ENCODE data around the gene DYNC2I2. TPM values are rescaled to one million over a fixed set of nuclear protein-coding genes. Genes with fewer than 3 reads are reported as not detected.

DYNC2I2 gene
- total RNA-seq = 101 and 114 TPM in 2 replicates

DNA sequence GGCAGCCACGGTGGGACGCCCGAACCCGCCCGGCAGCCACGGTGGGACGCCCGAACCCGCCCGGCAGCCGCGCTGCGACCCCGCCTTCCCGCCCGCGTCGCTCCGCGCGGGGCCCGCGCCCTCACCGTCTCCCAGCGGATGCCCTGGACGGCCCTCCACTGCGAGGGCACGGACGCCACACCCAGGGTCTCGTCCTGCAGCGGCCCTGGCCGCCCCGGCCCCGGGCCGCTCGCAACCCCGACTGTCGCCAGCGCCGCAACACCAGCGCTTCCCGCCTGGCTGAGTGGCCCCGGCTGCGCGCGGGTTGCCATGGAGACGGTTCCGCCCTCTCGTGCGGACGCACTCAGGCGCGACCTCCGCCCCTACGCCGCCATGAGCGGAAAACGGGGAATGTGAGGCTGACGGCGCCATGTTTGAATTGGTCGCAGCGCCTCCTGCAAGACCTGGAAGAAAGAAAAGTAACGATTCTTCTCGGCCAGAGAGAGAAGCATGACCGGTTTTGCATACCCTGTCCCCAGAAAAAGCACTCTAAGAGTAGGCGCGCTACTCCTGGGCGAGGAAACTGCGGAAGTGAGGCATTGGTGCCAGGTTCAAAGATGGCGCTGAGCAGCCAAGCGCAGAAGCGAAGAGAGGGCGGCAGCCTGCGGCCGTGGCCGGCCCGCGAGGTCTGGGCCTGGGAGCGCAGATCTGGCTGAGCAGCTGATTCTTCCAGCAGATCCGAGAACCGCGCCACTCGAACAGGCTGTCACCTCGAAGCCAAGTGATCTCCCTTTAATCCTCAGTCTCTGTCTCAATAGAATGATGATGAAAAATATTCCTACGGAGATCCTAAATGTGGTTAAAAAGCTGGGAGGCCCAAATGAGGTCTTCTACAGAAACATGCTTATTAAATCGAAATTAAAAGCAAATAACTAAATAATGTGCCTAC, at the start of gene DYNC2I2:
Gene DYNC2I2 (minus strand): TSS at position 432 of the 928 bp plus-strand sequence. CDS start 121 bp downstream, at position 311.

DNA sequence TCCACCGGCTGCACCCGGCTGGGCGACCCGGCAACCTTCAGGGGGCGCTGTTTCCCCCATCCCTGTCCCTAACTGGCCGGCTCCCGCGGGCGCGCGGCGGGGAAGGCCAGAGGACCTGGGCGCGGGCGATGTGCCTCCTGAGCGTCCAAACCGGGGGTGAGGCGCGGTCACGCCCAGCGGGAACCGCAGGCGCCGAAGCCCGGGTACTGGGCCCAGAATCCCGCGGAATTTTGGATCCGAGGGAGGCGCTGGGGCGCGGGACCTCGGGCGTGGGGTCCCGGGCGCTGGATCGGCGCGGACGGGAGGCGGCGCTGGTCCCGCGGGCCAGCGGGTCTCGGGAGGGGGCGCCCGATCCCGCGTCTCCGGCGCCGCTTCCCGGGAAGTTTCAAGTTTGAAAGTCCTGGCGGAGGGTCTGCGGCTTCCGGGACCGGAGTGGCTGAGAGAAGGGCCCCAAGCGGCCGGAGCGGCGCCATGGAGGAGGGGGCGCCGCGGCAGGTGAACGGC, 45.9 kb upstream of the DYNC2I2 start, which contains the start of gene PKN3:
Gene PKN3 (plus strand): TSS at position 59 of the 504 bp plus-strand sequence. CDS start 413 bp downstream, at position 472.

DNA sequence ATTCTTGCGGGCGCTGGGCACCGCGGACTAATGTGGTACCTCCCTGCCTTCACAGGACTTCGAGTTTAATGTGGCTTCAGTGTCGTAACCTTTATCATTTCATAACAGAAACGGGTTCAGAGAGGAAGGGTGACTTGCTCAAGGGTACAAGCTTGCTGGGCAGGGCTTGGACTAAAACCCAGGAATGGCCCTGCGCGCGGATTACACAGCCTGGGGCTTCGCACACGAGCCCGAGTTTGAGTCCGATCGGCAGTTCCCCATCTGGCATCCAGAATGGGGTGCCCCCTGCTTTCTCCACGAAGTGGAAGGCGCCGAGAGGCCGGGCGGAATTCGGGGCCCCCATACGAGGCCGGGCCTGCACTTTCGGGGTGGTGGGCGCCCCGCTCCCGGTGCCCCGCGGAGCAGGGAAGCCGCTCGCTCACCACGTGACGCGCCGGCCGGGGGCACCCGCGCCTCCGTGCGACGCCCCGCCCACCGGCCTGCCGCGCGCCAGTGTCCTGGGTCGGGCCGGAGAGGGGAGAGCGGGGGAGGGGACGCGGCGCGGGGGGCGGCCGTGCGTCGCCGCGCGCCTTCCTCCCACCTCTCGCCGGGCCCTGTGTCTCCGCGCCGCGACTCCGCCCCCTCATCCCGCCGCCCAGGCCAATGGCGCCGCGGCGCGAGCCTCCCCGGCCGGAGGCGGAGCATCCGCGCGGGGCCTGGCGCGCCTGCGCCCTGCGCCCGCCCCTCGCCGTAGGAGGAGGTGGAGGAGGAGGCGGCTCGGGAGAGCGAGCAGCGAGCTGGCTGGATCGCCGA, 32.0 kb upstream of the DYNC2I2 start, which contains the start of gene SET:
Gene SET (plus strand): TSS at position 722 of the 792 bp plus-strand sequence. CDS start 361 bp downstream, outside the sequence.

Other genes starting within 250 kb of the DYNC2I2 start
- 19.5 and 19.7 TPM in 2 replicates for gene CERCAM, start 236.0 kb downstream of the DYNC2I2 start, total RNA-seq
- 29.8 and 31.4 TPM in 2 replicates for gene ODF2, start 200.8 kb downstream of the DYNC2I2 start, total RNA-seq
- 26.4 and 27.5 TPM in 2 replicates for gene GLE1, start 152.1 kb downstream of the DYNC2I2 start, total RNA-seq
- 241 and 244 TPM in 2 replicates for gene SPTAN1, start 104.3 kb downstream of the DYNC2I2 start, total RNA-seq
- 356 and 448 TPM in 2 replicates for gene SET, start 32.4 kb upstream of the DYNC2I2 start, total RNA-seq
- 29.7 and 33.2 TPM in 2 replicates for gene PKN3, start 45.7 kb upstream of the DYNC2I2 start, total RNA-seq
- 101 and 114 TPM in 2 replicates for gene ZDHHC12, start 67.3 kb upstream of the DYNC2I2 start, total RNA-seq
- 15.3 and 18.7 TPM in 2 replicates for gene ZER1, start 115.1 kb upstream of the DYNC2I2 start, total RNA-seq
- 17.9 and 26.0 TPM in 2 replicates for gene TBC1D13, start 130.4 kb upstream of the DYNC2I2 start, total RNA-seq
- 26.9 and 33.5 TPM in 2 replicates for gene ENDOG, start 161.7 kb upstream of the DYNC2I2 start, total RNA-seq
- 22.0 and 28.4 TPM in 2 replicates for gene SPOUT1, start 172.9 kb upstream of the DYNC2I2 start, total RNA-seq
- gene KYAT1, start 225.1 kb upstream of the DYNC2I2 start, total RNA-seq = 6.4 and 8.2 TPM in 2 replicates
- gene LRRC8A, start 225.3 kb upstream of the DYNC2I2 start, total RNA-seq = 135 and 140 TPM in 2 replicates

Measured in mammary microvascular endothelial cell (primary cell).